Suppressor macrophage treated with lipopolysaccharide for 1 hour (primary cell): ENCODE data around the gene BEND3.
"Not testable (repeated sequence)": the region's sequence is repeated elsewhere in the genome, so short reads cannot be mapped to it uniquely, and the experiment has no call there.

ENCODE experiments used
- DNase-seq, 3 donors: peaks; one replicate each; pipeline ENCODE4 v3.0.0-alpha.2; 2020 to 2022

The BEND3 gene

DNA sequence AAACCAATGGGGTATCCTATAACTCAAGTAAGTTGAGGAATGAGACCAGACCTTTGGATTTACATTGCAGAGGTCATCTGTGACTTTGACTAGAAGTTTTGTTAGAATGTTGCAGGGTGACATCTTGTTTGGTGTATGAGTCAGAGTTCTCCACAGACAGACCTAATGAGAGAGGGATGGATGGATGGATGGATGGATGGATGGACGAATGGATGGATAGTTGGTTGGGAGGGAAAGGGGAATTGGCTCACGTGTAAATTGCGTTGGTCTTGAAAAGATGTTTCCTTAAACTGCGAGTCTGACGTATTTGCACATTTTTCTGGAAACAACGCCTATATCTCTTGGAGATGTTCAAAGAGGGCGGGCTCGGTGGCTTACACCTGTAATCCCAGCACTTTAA lies 88.3 kb downstream of the BEND3 start:
- no peak for DNase-seq

DNA sequence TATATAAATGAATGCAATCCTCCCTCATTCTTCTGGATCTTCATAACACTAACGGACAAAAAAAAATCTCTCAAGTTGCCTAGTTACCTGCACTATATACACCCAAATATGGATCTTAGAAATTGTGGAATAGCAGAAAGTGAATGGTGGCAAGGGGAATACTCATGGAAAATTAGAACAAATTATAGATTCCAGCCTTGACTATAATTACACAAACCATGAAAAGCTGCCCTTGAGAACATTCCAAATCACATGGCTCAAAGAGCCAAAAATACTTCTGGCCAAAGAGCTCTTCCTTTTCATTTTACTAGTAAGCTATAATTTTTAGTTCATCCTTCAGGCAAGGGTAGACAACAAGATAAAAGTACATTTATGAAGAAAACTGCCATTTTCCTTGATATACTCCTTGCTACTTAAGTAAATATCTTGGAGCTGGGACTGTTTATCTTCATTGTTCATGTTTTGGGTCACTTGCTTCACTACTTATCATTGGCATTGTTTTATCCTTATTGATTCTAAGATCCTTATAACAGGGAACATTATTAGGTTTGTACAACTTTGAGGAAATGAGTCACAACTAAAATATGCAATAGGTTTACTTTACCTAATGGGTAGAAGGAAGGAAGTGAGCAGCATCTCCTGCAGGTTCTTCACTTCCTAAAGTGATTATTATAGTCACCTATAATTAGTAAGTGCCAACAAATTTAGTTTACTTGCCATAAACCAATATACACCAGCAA lies 93.7 kb downstream of the BEND3 start:
- DNase-seq = no peak

DNA sequence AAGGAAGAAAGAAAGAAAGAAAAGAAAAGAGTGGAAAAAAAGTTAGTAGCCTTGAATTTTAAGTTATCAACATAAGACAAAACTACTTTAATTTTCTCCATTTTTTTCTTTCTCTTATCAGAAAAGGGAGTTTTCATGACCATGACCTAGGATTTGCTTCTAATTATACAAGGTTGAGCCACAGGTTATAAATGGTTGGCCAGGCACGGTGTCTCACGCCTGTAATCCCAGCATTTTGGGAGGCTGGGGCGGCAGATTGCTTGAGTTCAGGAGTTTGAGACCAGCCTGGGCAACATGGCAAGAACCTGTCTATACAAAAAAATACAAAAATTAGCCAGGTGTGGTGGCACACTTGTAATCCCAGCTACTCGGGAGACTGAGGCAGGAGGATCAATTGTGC lies 95.1 kb downstream of the BEND3 start:
- DNase-seq = no peak

DNA sequence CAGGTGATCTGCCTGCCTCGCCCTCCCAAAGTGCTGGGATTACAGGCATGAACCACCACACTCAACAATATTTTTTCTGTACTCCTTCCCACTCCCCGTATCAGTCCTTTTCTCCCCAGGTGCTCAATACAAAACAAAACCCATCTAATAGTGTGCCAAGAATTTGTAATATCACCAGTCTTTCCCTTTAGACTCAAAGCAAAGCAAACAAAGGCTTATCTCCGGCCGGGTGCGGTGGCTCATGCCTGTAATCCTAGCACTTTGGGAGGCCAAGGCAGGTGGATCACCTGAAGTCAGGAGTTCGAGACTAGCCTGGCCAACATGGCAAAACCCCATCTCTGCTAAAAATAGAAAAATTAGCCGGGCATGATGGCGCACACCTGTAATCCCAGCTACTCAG lies 95.7 kb downstream of the BEND3 start:
- DNase-seq = not testable (repeated sequence)

DNA sequence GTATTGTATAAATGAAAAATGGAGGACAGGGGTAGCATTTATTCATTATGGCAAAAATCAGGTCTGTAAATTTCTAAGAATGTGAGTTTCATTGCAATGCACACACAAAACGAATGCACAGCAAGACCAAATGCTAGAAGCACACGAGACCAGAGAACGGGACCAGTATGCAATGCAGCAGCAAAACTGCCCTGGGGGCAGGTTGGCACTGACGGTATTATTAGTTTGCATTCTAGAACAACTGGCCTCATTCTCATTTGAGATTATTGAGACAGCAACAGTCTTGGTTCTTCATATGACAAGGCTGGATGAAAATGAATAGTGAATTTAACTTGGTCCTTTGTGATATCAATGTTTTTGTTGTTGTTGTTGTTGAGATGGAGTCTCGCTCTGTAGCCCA lies 96.3 kb downstream of the BEND3 start:
- no peak for DNase-seq
